PC-9 (cell line): ENCODE results near the gene PDE11A. TPM values are rescaled to one million over a fixed set of nuclear protein-coding genes. Genes with fewer than 3 reads are reported as not detected.

Experiments used
- BruUV-seq: library from RNA; stranded (reverse); fragments of 400-500 nt; replicated peaks from 2 replicates; lab custom pipeline; 2021; lab: Mats Ljungman, UMichigan
- CTCF ChIA-PET: fragments of 300-600 bp; sonication (Branson Sonifier 250); formaldehyde crosslinking; loops from one replicate; lab custom pipeline; 2022; ENCODE audit warnings: antibody characterized with exemption; lab: Charles Lee
- POLR2A ChIA-PET: fragments of 300-600 bp; sonication (Branson Sonifier 250); formaldehyde crosslinking; loops from one replicate; lab custom pipeline; 2022; ENCODE audit warnings: antibody characterized with exemption; ENCODE audit not compliant: unreplicated experiment; lab: Charles Lee
- DNase-seq, 2 experiments: peaks; one replicate each; pipeline versions ENCODE4 v3.0.0 to v3.0.0-alpha.2; 2015 to 2022; ENCODE audit warnings: mixed read lengths in 1 of 2
- H2AFZ ChIP-seq: fragments of 200-600 bp; sonication (generic); 2 replicates; pipeline ENCODE4 v1.8.1; 2017; ENCODE audit warnings: antibody characterized with exemption
- H3F3A ChIP-seq: fragments of 200-600 bp; sonication (generic); 2 replicates; pipeline ENCODE4 v1.8.1; 2017; ENCODE audit warnings: antibody characterized with exemption, mild to moderate bottlenecking, low read depth; ENCODE audit not compliant: insufficient read depth
- H3K27ac ChIP-seq: fragments of 200-600 bp; sonication (generic); 2 replicates; pipeline ENCODE4 v1.6.1; 2016; ENCODE audit warnings: mixed run types
- H3K27me3 ChIP-seq: fragments of 200-600 bp; sonication (generic); 2 replicates; pipeline ENCODE4 v1.6.1; 2016; ENCODE audit warnings: low read depth, mixed run types; ENCODE audit not compliant: insufficient read depth
- H3K36me3 ChIP-seq: fragments of 200-600 bp; sonication (generic); 2 replicates; pipeline ENCODE4 v1.6.1; 2016; ENCODE audit warnings: low read depth, mixed run types
- H3K4me1 ChIP-seq: fragments of 200-600 bp; sonication (generic); replicated peaks from 2 replicates; pipeline ENCODE4 v1.6.1; 2016; ENCODE audit warnings: mixed run types; ENCODE audit not compliant: insufficient read depth
- H3K4me2 ChIP-seq: fragments of 200-600 bp; sonication (generic); 2 replicates; pipeline ENCODE4 v1.6.1; 2017; ENCODE audit warnings: mixed run types
- H3K4me3 ChIP-seq: fragments of 200-600 bp; sonication (generic); 2 replicates; pipeline ENCODE4 v1.6.1; 2016; ENCODE audit warnings: mixed run types
- H3K79me2 ChIP-seq: fragments of 200-600 bp; sonication (generic); 2 replicates; pipeline ENCODE4 v1.6.1; 2017; ENCODE audit warnings: low read depth, mixed run types
- H3K9me2 ChIP-seq: fragments of 200-600 bp; sonication (generic); 2 replicates; pipeline ENCODE4 v1.8.1; 2017; ENCODE audit warnings: mild to moderate bottlenecking; ENCODE audit not compliant: insufficient read depth
- H3K9me3 ChIP-seq: fragments of 200-600 bp; sonication (generic); 2 replicates; pipeline ENCODE4 v1.8.1; 2016; ENCODE audit warnings: low read depth; ENCODE audit not compliant: insufficient read depth
- H4K20me1 ChIP-seq: fragments of 200-600 bp; sonication (generic); 2 replicates; pipeline ENCODE4 v1.8.1; 2017; ENCODE audit not compliant: insufficient read depth
- CTCF ChIP-seq: fragments of 200-600 bp; sonication (generic); conservative IDR thresholded peaks from 2 replicates; pipeline ENCODE4 v1.6.1; 2017; ENCODE audit warnings: mixed run types, antibody characterized with exemption, mild to moderate bottlenecking, moderate library complexity
- EZH2 ChIP-seq: fragments of 200-600 bp; sonication (generic); IDR thresholded peaks from 2 replicates; pipeline ENCODE4 v1.8.0; 2017; ENCODE audit warnings: antibody characterized with exemption, low read depth
- intact Hi-C: fragments of 100-400 bp; cut with micrococcal nuclease; formaldehyde crosslinking; loops from one replicate; pipeline ENCODE4 v1.10.0; 2022; ENCODE audit not compliant: unreplicated experiment
- total RNA-seq: library from RNA; stranded (reverse); gene quantifications from 2 replicates; pipeline ENCODE4 v1.2.3, GENCODE V29; 2021

PDE11A gene
- total RNA-seq, 1 experiment from 2014 or later: 1.4 TPM

- no peak overlapping the region for H3K4me2 ChIP-seq
- intact Hi-C loops: no loop called here
- no peaks in the 10 kb centered on the region for H3K27me3 ChIP-seq
- TF ChIP-seq EZH2: no peak
- TF ChIP-seq CTCF: no peak
- no peaks in the 10 kb centered on the region for H3K9me3 ChIP-seq
- no peak overlapping the region for H3K4me3 ChIP-seq
- no peaks in the 10 kb centered on the region for H4K20me1 ChIP-seq
- H3K9me2 ChIP-seq: no peaks in the 10 kb centered on the region
- no peak for DNase-seq
- no peaks in the 10 kb centered on the region for H3K36me3 ChIP-seq
- POLR2A ChIA-PET: interaction anchor here (0.7 kb wide), 1 partner anchor 86 kb away, joined by 5 read pairs; no protein-coding TSS in a partner anchor
- no peaks in the 10 kb centered on the region for H3K79me2 ChIP-seq
- no peak overlapping the region for H3K27ac ChIP-seq
- no peak overlapping the region for H2AFZ ChIP-seq
- H3K4me1 ChIP-seq: no peaks in the 10 kb centered on the region
- no peaks in the 10 kb centered on the region for H3F3A ChIP-seq
- CTCF ChIA-PET: no interaction called here
- BruUV-seq: no TSS peak
Observed at GRCh38 chr2:177678939-177679338, 393.6 kb downstream of the PDE11A start.

- Histone ChIP-seq H3K4me2 (no peak overlapping the region), H3K36me3 (no peaks in the 10 kb centered on the region), H3K4me1 (no peaks in the 10 kb centered on the region), H3K9me2 (no peaks in the 10 kb centered on the region), H3F3A (no peaks in the 10 kb centered on the region), H3K27me3 (no peaks in the 10 kb centered on the region), H2AFZ (no peak overlapping the region), H3K79me2 (no peaks in the 10 kb centered on the region), H3K27ac (no peak overlapping the region), H3K4me3 (no peak overlapping the region), H4K20me1 (no peaks in the 10 kb centered on the region), H3K9me3 (no peaks in the 10 kb centered on the region)
- no TSS peak for BruUV-seq
- no peak for DNase-seq
- ChIA-PET CTCF (no interaction called here), POLR2A (no interaction called here)
- TF ChIP-seq EZH2 (no peak), CTCF (no peak)
- intact Hi-C loops: no loop called here
Observed at GRCh38 chr2:177676636-177677035, 395.9 kb downstream of the PDE11A start.

- TF ChIP-seq CTCF: no peak
- TF ChIP-seq EZH2: no peak
- CTCF ChIA-PET: no interaction called here
Observed at GRCh38 chr2:177675825-177676224, 396.8 kb downstream of the PDE11A start.

More at GRCh38 chr2:177675825-177676224, 396.8 kb downstream of the PDE11A start:
- intact Hi-C loops: no loop called here
- no TSS peak for BruUV-seq
- Histone ChIP-seq H3K4me3 (no peak overlapping the region), H3K36me3 (no peaks in the 10 kb centered on the region), H4K20me1 (no peaks in the 10 kb centered on the region), H3F3A (no peaks in the 10 kb centered on the region), H3K27ac (no peak overlapping the region), H3K4me2 (no peak overlapping the region), H3K27me3 (no peaks in the 10 kb centered on the region), H3K79me2 (no peaks in the 10 kb centered on the region), H3K4me1 (no peaks in the 10 kb centered on the region), H3K9me3 (no peaks in the 10 kb centered on the region), H3K9me2 (no peaks in the 10 kb centered on the region), H2AFZ (no peak overlapping the region)
- POLR2A ChIA-PET: no interaction called here
- DNase-seq: no peak
